Non-pigmented ciliary epithelial cell (primary cell): ENCODE data around the gene RAD1.
"Not testable (repeated sequence)": the region's sequence is repeated elsewhere in the genome, so short reads cannot be mapped to it uniquely, and the experiment has no call there.

Experiments
- DNase-seq: peaks from one replicate; pipeline ENCODE4 v3.0.0-alpha.2; 2010; ENCODE audit warnings: low read depth

RAD1 gene

GRCh38 chr5:34915139-34915855, at the start of gene RAD1, which contains the start of gene BRIX1:
Gene RAD1 (minus strand): TSS chr5:34915504. CDS start chr5:34914892, 612 bp downstream.
Gene BRIX1 (plus strand): TSS chr5:34915711. CDS start chr5:34915739, 28 bp downstream.
- peak; percentile 83 for DNase-seq

GRCh38 chr5:34959323-34959722, 44.0 kb upstream of the RAD1 start:
- DNase-seq = peak; percentile 47

- no peak for DNase-seq
These were observed 42.8 kb upstream of the RAD1 start for GRCh38 chr5:34957857-34958690.

- DNase-seq = no peak
These were observed 42.0 kb upstream of the RAD1 start for GRCh38 chr5:34957321-34957720.

- no peak for DNase-seq
These were observed 29.2 kb upstream of the RAD1 start for GRCh38 chr5:34944460-34945047.

- no peak for DNase-seq
These were observed 28.7 kb upstream of the RAD1 start for GRCh38 chr5:34944044-34944443.

GRCh38 chr5:34941936-34942335, 26.6 kb upstream of the RAD1 start:
- no peak for DNase-seq

- DNase-seq = no peak
These were observed 17.6 kb upstream of the RAD1 start for GRCh38 chr5:34932947-34933346.

- no peak for DNase-seq
These were observed 15.6 kb upstream of the RAD1 start for GRCh38 chr5:34930870-34931269.

- DNase-seq = no peak
These were observed 15.1 kb upstream of the RAD1 start for GRCh38 chr5:34930462-34930844.

- DNase-seq = no peak
These were observed 14.6 kb upstream of the RAD1 start for GRCh38 chr5:34929720-34930461.

- peak; percentile 72 for DNase-seq
These were observed 13.9 kb upstream of the RAD1 start, which contains the start of gene DNAJC21 for GRCh38 chr5:34929134-34929719. Gene DNAJC21 (plus strand): TSS chr5:34929559. CDS start chr5:34929820, 261 bp downstream.

- no peak for DNase-seq
These were observed 13.0 kb upstream of the RAD1 start for GRCh38 chr5:34928267-34928666.

GRCh38 chr5:34927785-34928184, 12.5 kb upstream of the RAD1 start:
- no peak for DNase-seq

- no peak for DNase-seq
These were observed 11.1 kb upstream of the RAD1 start for GRCh38 chr5:34926318-34926888.

- DNase-seq = no peak
These were observed 9.1 kb upstream of the RAD1 start for GRCh38 chr5:34924462-34924765.

- peak; percentile 71 for DNase-seq
These were observed 8.6 kb upstream of the RAD1 start for GRCh38 chr5:34923694-34924461.

GRCh38 chr5:34923256-34923655, 8.0 kb upstream of the RAD1 start:
- not testable (repeated sequence) for DNase-seq

GRCh38 chr5:34919077-34919476, 3.8 kb upstream of the RAD1 start:
- no peak for DNase-seq

- DNase-seq = no peak
These were observed 2.7 kb upstream of the RAD1 start for GRCh38 chr5:34918025-34918424.

GRCh38 chr5:34916518-34916917, 1.2 kb upstream of the RAD1 start:
- DNase-seq = no peak
